Neural crest cell (in vitro differentiated cells): ENCODE results near the gene RELA. TPM values are rescaled to one million over a fixed set of nuclear protein-coding genes. Genes with fewer than 3 reads are reported as not detected.

ENCODE experiments used
- DNase-seq: peaks from one replicate; pipeline ENCODE4 v3.0.0; 2021; ENCODE audit warnings: low read depth, mixed read lengths, low spot score
- H3K27ac Mint-ChIP-seq: one replicate; pipeline ENCODE4 v1.8.0; 2021; ENCODE audit warnings: mild to moderate bottlenecking, mixed read lengths; ENCODE audit not compliant: unreplicated experiment
- H3K27me3 Mint-ChIP-seq: 2 replicates; pipeline ENCODE4 v1.8.0; 2021; ENCODE audit warnings: low read depth, mild to moderate bottlenecking, mixed read lengths
- H3K36me3 Mint-ChIP-seq: 2 replicates; pipeline ENCODE4 v1.8.0; 2021; ENCODE audit warnings: low read depth, mild to moderate bottlenecking, mixed read lengths
- H3K4me1 Mint-ChIP-seq: 2 replicates; pipeline ENCODE4 v1.8.0; 2021; ENCODE audit warnings: mixed read lengths
- H3K4me3 Mint-ChIP-seq: one replicate; pipeline ENCODE4 v1.8.0; 2021; ENCODE audit warnings: mild to moderate bottlenecking, mixed read lengths
- H3K9me3 Mint-ChIP-seq: 2 replicates; pipeline ENCODE4 v1.8.0; 2021; ENCODE audit warnings: mixed read lengths
- CTCF ChIP-seq: fragments of 200-600 bp; sonication (generic); conservative IDR thresholded peaks from 2 replicates; pipeline ENCODE4 v1.5.0; 2021; ENCODE audit warnings: antibody characterized with exemption, mild to moderate bottlenecking
- total RNA-seq: library from RNA; stranded (reverse); gene quantifications from 2 replicates; pipeline ENCODE4 v1.2.1, GENCODE V29; 2021

Gene RELA
- total RNA-seq, 1 donor from 2014 or later = 53.7 TPM

GRCh38 chr11:65612691-65613090, 50.0 kb downstream of the RELA start:
- H3K27ac Mint-ChIP-seq = no peak overlapping the region
- no peak for TF ChIP-seq CTCF
- H3K27me3 Mint-ChIP-seq = no peaks in the 10 kb centered on the region
- DNase-seq = no peak
- H3K4me1 Mint-ChIP-seq = peaks cover 53% of the 10 kb centered on the region
- no peaks in the 10 kb centered on the region for H3K36me3 Mint-ChIP-seq
- H3K9me3 Mint-ChIP-seq = no peaks in the 10 kb centered on the region
- H3K4me3 Mint-ChIP-seq = peak overlapping the region; percentile 87

GRCh38 chr11:65611758-65612603, 50.7 kb downstream of the RELA start:
- Mint-ChIP-seq H3K9me3 (no peaks in the 10 kb centered on the region), H3K4me1 (peaks cover 59% of the 10 kb centered on the region), H3K4me3 (peak overlapping the region; percentile 87), H3K27ac (peak overlapping the region; percentile 83), H3K27me3 (no peaks in the 10 kb centered on the region), H3K36me3 (no peaks in the 10 kb centered on the region)
- no peak for TF ChIP-seq CTCF
- no peak for DNase-seq

GRCh38 chr11:65611028-65611757, 51.5 kb downstream of the RELA start:
- no peak for DNase-seq
- H3K4me3 Mint-ChIP-seq = peak overlapping the region; percentile 87
- H3K4me1 Mint-ChIP-seq = peaks cover 56% of the 10 kb centered on the region

GRCh38 chr11:65610404-65610803, 52.3 kb downstream of the RELA start:
- H3K27me3 Mint-ChIP-seq = no peaks in the 10 kb centered on the region
- peaks cover 54% of the 10 kb centered on the region for H3K4me1 Mint-ChIP-seq

More at GRCh38 chr11:65611028-65611757, 51.5 kb downstream of the RELA start:
- H3K27ac Mint-ChIP-seq = peak overlapping the region; percentile 67
- no peak for TF ChIP-seq CTCF
- no peaks in the 10 kb centered on the region for H3K9me3 Mint-ChIP-seq
- no peaks in the 10 kb centered on the region for H3K27me3 Mint-ChIP-seq
- no peaks in the 10 kb centered on the region for H3K36me3 Mint-ChIP-seq

GRCh38 chr11:65609665-65610064, 53.1 kb downstream of the RELA start:
- H3K4me3 Mint-ChIP-seq = peak overlapping the region; percentile 70

More at GRCh38 chr11:65610404-65610803, 52.3 kb downstream of the RELA start:
- no peaks in the 10 kb centered on the region for H3K36me3 Mint-ChIP-seq
- H3K27ac Mint-ChIP-seq = no peak overlapping the region
- H3K9me3 Mint-ChIP-seq = no peaks in the 10 kb centered on the region
- TF ChIP-seq CTCF = no peak
- H3K4me3 Mint-ChIP-seq = peak overlapping the region; percentile 87
- DNase-seq = no peak

More at GRCh38 chr11:65609665-65610064, 53.1 kb downstream of the RELA start:
- TF ChIP-seq CTCF = no peak
- no peak for DNase-seq
- H3K27me3 Mint-ChIP-seq = no peaks in the 10 kb centered on the region
- H3K9me3 Mint-ChIP-seq = no peaks in the 10 kb centered on the region
- no peaks in the 10 kb centered on the region for H3K36me3 Mint-ChIP-seq
- H3K27ac Mint-ChIP-seq = no peak overlapping the region
- H3K4me1 Mint-ChIP-seq = peaks cover 48% of the 10 kb centered on the region
